Suprapubic skin (tissue), 4 donors: ENCODE results near the gene ARMC8. TPM values are rescaled to one million over a fixed set of nuclear protein-coding genes. Genes with fewer than 3 reads are reported as not detected.

Experiments used
- DNase-seq, 2 donors: peaks; one replicate each; pipeline ENCODE4 v3.0.0-alpha.2; 2019; ENCODE audit warnings: low spot score in 2 of 2
- H3K27ac ChIP-seq: fragments of 200-600 bp; sonication (generic); one replicate; pipeline ENCODE4 v1.5.1; 2019
- H3K27me3 ChIP-seq: fragments of 200-600 bp; sonication (generic); one replicate; pipeline ENCODE4 v1.5.1; 2019
- H3K36me3 ChIP-seq: fragments of 200-600 bp; sonication (generic); one replicate; pipeline ENCODE4 v1.5.1; 2019
- H3K4me1 ChIP-seq: fragments of 200-600 bp; sonication (generic); one replicate; pipeline ENCODE4 v1.5.1; 2019
- H3K4me3 ChIP-seq: fragments of 200-600 bp; sonication (generic); one replicate; pipeline ENCODE4 v1.5.1; 2019; ENCODE audit warnings: mild to moderate bottlenecking
- H3K9me3 ChIP-seq: fragments of 200-600 bp; sonication (generic); one replicate; pipeline ENCODE4 v1.5.1; 2019
- CTCF ChIP-seq, 2 donors: fragments of 200-600 bp in 1 of 2; fragments of 450-650 bp in 1 of 2; sonication (generic) in 1 of 2; IDR thresholded peaks; one replicate each; pipeline ENCODE4 v1.5.1; 2016 to 2019; ENCODE audit warnings: antibody characterized with exemption in 2 of 2, mild to moderate bottlenecking in 1 of 2, moderate library complexity in 1 of 2
- EP300 ChIP-seq: sonication (generic); formaldehyde crosslinking; IDR thresholded peaks from one replicate; pipeline ENCODE4 v1.6.1; 2017; ENCODE audit warnings: antibody characterized with exemption
- POLR2A ChIP-seq, 2 donors: fragments of 450-650 bp; IDR thresholded peaks; one replicate each; pipeline ENCODE4 v1.6.1; 2017; ENCODE audit warnings: antibody characterized with exemption in 2 of 2, mild to moderate bottlenecking in 2 of 2, moderate library complexity in 2 of 2
- POLR2AphosphoS5 ChIP-seq, 3 donors: sonication (generic); formaldehyde crosslinking; IDR thresholded peaks; one replicate each; pipeline ENCODE4 v1.6.1; 2017; ENCODE audit warnings: antibody characterized with exemption in 3 of 3
- WGBS: methylation state at CpG from one replicate; pipeline ENCODE4 v1.1.5; 2018; 5-methylcytosine and 5-hydroxymethylcytosine counted together
- total RNA-seq, 4 donors: library from RNA; depleted of rRNA; stranded (reverse); fragments of >200 nt; gene quantifications; one replicate each; pipeline ENCODE4 v1.1.0, GENCODE V29; 2016

Gene ARMC8
- total RNA-seq, 4 donors from 2014 or later, result 32.2 to 86.7 (median 33.3) TPM

DNA sequence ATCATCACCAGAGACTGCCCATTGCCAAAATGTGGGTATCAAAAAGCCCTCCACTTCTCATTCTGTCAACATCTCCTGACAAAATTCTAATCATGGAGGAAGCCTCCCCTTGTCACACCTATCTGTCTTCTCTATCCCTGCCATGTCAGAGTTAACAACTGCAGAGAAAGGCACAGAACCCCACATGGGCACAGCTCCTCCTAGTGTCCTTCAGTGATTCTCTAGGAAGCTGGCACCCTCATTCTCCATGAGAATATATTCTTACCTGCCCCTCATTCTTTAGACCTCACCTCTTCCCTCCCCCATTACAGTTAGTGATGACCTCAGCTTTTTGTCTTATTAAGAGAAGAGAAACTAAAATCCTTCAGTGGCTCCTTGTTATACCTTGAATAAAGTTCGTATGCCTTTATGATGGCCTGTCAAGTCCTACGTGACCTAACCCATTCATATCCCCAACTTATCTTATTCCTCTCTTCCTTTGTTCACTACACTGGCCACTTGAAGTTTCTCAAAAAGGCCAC lies 97.9 kb downstream of the ARMC8 start:
- H3K4me1 ChIP-seq, result peaks cover 20% of the 10 kb centered on the region
- WGBS, result 94% methylated on average over 2 of the region's 2 CpGs
- no peaks in the 10 kb centered on the region for H3K9me3 ChIP-seq
- no peak for DNase-seq
- no peak overlapping the region for H3K4me3 ChIP-seq
- TF ChIP-seq POLR2A (IDR thresholded peaks at IDR 0.05), result no peak
- TF ChIP-seq POLR2AphosphoS5 (IDR thresholded peaks at IDR 0.05), result no peak
- no peak for TF ChIP-seq EP300
- no peak for TF ChIP-seq CTCF (IDR thresholded peaks at IDR 0.05)
- no peak overlapping the region for H3K27ac ChIP-seq
- H3K36me3 ChIP-seq, result peaks cover 60% of the 10 kb centered on the region
- H3K27me3 ChIP-seq, result no peaks in the 10 kb centered on the region

GRCh38 chr3:138289260-138289659 lies 102.2 kb downstream of the ARMC8 start:
- Histone ChIP-seq H3K27me3 (no peaks in the 10 kb centered on the region), H3K9me3 (no peaks in the 10 kb centered on the region), H3K4me3 (no peak overlapping the region), H3K36me3 (peaks cover 96% of the 10 kb centered on the region), H3K4me1 (no peaks in the 10 kb centered on the region), H3K27ac (no peak overlapping the region)
- no peak for DNase-seq
- 98% methylated on average over 2 of the region's 2 CpGs for WGBS
- TF ChIP-seq POLR2A (IDR thresholded peaks at IDR 0.05), result no peak
- no peak for TF ChIP-seq CTCF (IDR thresholded peaks at IDR 0.05)
- TF ChIP-seq POLR2AphosphoS5 (IDR thresholded peaks at IDR 0.05), result no peak
- no peak for TF ChIP-seq EP300

GRCh38 chr3:138289701-138290100 lies 102.6 kb downstream of the ARMC8 start:
- H3K36me3 ChIP-seq, result peaks cover 97% of the 10 kb centered on the region
- H3K27ac ChIP-seq, result no peak overlapping the region
- H3K9me3 ChIP-seq, result no peaks in the 10 kb centered on the region
- no peaks in the 10 kb centered on the region for H3K27me3 ChIP-seq
- TF ChIP-seq CTCF (IDR thresholded peaks at IDR 0.05) (no peak), POLR2AphosphoS5 (IDR thresholded peaks at IDR 0.05) (no peak), EP300 (no peak), POLR2A (IDR thresholded peaks at IDR 0.05) (no peak)
- no peak overlapping the region for H3K4me3 ChIP-seq
- no peaks in the 10 kb centered on the region for H3K4me1 ChIP-seq
- 95% methylated on average over 3 of the region's 3 CpGs for WGBS
- no peak for DNase-seq

- no peak for DNase-seq
- Histone ChIP-seq H3K36me3 (peaks cover 62% of the 10 kb centered on the region), H3K27ac (no peak overlapping the region), H3K9me3 (no peaks in the 10 kb centered on the region), H3K4me1 (no peaks in the 10 kb centered on the region), H3K27me3 (no peaks in the 10 kb centered on the region), H3K4me3 (no peak overlapping the region)
- TF ChIP-seq POLR2AphosphoS5 (IDR thresholded peaks at IDR 0.05) (no peak), EP300 (no peak), CTCF (IDR thresholded peaks at IDR 0.05) (no peak), POLR2A (IDR thresholded peaks at IDR 0.05) (no peak)
- 93% methylated on average over 1 of the region's 1 CpG for WGBS
These were observed 109.5 kb downstream of the ARMC8 start for GRCh38 chr3:138296639-138297038.

DNA sequence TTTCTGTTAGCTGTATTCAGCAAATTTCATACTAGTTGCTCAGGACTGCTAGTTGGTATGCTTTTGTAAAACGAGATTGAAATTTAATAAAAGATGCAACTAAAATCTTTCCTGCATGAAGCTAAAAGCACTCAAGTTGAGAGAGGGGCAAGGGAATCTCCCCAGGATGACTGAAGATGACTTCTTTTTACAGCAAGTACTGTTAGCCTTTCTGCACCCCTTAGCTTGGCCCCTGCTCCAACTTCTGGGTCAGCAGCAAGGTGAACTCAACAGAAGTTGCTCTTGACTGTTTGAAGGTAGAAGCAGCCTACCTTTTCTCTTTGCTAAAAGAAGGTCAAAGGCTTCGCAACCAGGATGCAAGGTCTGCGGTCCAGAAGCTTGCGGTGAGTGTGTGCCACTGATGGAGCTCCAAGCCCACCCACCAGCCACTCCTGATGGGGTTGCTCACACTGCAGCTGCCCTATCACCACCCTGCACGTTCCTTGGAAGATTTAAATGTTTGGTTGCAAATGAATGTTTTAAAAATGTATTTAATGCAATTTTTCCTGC lies 110.0 kb downstream of the ARMC8 start:
- Histone ChIP-seq H3K27me3 (no peaks in the 10 kb centered on the region), H3K4me3 (no peak overlapping the region), H3K9me3 (no peaks in the 10 kb centered on the region), H3K36me3 (peaks cover 58% of the 10 kb centered on the region), H3K27ac (no peak overlapping the region), H3K4me1 (no peaks in the 10 kb centered on the region)
- DNase-seq, result no peak
- TF ChIP-seq POLR2AphosphoS5 (IDR thresholded peaks at IDR 0.05) (no peak), CTCF (IDR thresholded peaks at IDR 0.05) (no peak), POLR2A (IDR thresholded peaks at IDR 0.05) (no peak), EP300 (no peak)
- 92% methylated on average over 5 of the region's 5 CpGs for WGBS
